Esophagus (tissue), 2 donors: ENCODE measurements around the gene TTC31. TPM values are rescaled to one million over a fixed set of nuclear protein-coding genes. Genes with fewer than 3 reads are reported as not detected.
A peak's percentile ranks its signal among the peaks of the same experiment; 100 is the strongest.

Experiments
- H3K27ac ChIP-seq, 2 donors: one replicate each; pipeline ENCODE4 v1.5.1; 2013; ENCODE audit warnings: low read depth in 2 of 2, mild to moderate bottlenecking in 2 of 2, inconsistent platforms in 1 of 2, low read length in 1 of 2, moderate library complexity in 1 of 2
- H3K27me3 ChIP-seq, 2 donors: one replicate each; pipeline ENCODE4 v1.6.1; 2013; ENCODE audit warnings: low read length in 2 of 2, control low read depth in 1 of 2, mild to moderate bottlenecking in 1 of 2; ENCODE audit not compliant: insufficient read depth in 2 of 2, control insufficient read depth in 1 of 2
- H3K36me3 ChIP-seq, 2 donors: one replicate each; pipeline ENCODE4 v1.6.1; 2013; ENCODE audit warnings: low read length in 1 of 2; ENCODE audit not compliant: control insufficient read depth in 2 of 2, insufficient read depth in 2 of 2
- H3K4me1 ChIP-seq, 2 donors: one replicate each; pipeline ENCODE4 v1.6.1; 2013; ENCODE audit warnings: low read length in 1 of 2; ENCODE audit not compliant: control insufficient read depth in 2 of 2, insufficient read depth in 2 of 2
- H3K4me3 ChIP-seq, 2 donors: one replicate each; pipeline ENCODE4 v1.5.1; 2013; ENCODE audit warnings: low read length in 2 of 2, mild to moderate bottlenecking in 2 of 2, low read depth in 1 of 2, moderate library complexity in 1 of 2
- H3K9me3 ChIP-seq, 2 donors: one replicate each; pipeline ENCODE4 v1.6.1; 2013; ENCODE audit warnings: mild to moderate bottlenecking in 2 of 2, low read depth in 1 of 2, low read length in 1 of 2, moderate library complexity in 1 of 2; ENCODE audit not compliant: control insufficient read depth in 2 of 2, insufficient read depth in 1 of 2
- WGBS, 2 donors: extraction: QIAGEN DNeasy Blood & Tissue Kit; methylation state at CpG; one replicate each; pipeline ENCODE4 v1.1.7; 2013; 5-methylcytosine and 5-hydroxymethylcytosine counted together
- polyA plus RNA-seq, 2 donors: library from polyadenylated mRNA; stranded (reverse); fragments of 200-250 nt; gene quantifications; one replicate each; pipeline ENCODE4 v1.2.3, GENCODE V29; 2013
- donor health status: healthy with polysubstance abuse.
- donor health status: Bipolar disorder and iron deficiency.

Gene TTC31
- polyA plus RNA-seq, 2 donors = 9.7 to 13.4 TPM

DNA sequence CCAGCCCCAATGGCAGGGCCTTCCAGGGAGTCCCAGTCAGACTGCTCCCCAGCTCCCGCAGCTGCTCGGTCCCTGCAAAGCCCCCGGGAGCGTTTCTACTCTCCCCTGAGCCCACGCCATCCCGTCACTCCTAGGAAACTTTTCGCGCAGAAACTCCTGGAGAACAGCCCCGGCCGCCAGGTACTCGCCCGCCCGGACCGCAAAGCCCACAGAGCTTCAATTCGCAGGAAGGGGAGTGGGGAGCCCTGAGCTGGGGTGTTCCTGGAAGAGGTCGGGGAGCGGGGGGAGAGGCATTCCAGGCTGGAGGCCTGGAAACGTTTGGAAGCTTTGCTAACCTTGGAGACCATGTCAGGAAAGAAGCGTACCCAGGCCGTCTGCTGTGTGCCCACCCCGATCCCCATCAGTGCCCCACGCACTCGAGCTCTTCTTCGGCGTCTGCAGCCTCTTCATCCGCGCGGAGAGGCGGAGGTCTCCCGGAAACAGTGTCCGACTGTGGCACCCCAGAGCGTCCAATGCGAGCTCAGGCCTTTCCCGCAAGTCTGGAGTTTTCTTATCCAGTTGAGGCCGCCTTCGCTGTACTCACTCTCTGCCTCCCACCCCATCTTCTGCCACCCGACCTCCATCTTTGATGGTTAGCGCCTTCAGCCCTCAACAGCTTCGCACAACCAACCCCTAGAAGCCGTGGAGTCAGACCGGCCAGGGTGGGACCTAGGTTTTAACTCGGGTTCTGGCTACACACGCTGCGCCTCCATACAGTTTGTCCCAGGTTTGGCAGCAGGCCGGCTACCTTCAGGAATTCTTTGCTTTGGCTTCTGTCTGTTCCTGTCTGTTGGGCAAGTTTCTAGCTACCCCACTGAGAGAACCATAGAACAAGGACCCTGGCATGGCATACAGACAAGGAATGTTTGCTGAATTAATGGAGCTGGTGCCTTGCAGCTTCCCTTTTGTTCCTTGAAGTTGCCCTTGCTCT, 20.9 kb downstream of the TTC31 start:
- peaks cover 0 to 8% of the 10 kb centered on the region in 2 donors for H3K36me3 ChIP-seq
- WGBS, 2 donors = 57 to 63% methylated on average over 45 of the region's 45 CpGs
- peak overlapping the region; percentile 46 to 56 for H3K4me3 ChIP-seq
- no peaks in the 10 kb centered on the region for H3K9me3 ChIP-seq
- peak overlapping the region; percentile 16 to 37 for H3K27ac ChIP-seq
- H3K27me3 ChIP-seq = peaks cover 0 to 13% of the 10 kb centered on the region in 2 donors
- H3K4me1 ChIP-seq = peaks cover 10 to 18% of the 10 kb centered on the region in 2 donors

DNA sequence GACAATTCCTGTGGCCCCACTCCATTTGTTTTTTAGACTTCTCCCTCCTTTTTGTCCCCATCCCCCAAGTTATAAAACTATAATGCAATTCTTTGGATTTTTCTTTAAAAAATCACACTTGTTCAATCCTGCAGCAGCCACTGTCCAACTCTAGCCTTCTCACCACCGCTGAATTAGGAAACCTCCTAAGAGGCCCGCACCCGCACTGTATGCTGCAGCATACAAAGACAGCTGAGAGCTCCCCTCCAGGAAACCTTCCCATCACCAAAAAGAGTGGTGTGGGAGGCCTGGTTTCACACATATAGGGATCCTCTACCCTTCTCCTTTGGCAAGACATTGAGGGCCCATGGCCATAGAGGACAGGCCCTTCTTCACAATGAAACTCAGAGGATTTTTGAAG, 21.7 kb downstream of the TTC31 start:
- H3K4me1 ChIP-seq = peaks cover 3 to 11% of the 10 kb centered on the region in 2 donors
- H3K27me3 ChIP-seq = peaks cover 0 to 9% of the 10 kb centered on the region in 2 donors
- 91 to 94% methylated on average over 3 of the region's 3 CpGs for WGBS, 2 donors
- no peak overlapping the region for H3K27ac ChIP-seq
- H3K4me3 ChIP-seq = no peak overlapping the region
- peaks cover 0 to 8% of the 10 kb centered on the region in 2 donors for H3K36me3 ChIP-seq
- H3K9me3 ChIP-seq = no peaks in the 10 kb centered on the region

GRCh38 chr2:74505448-74506246, 22.8 kb downstream of the TTC31 start:
- Histone ChIP-seq H3K36me3 (peaks cover 0 to 8% of the 10 kb centered on the region in 2 donors), H3K4me1 (peaks cover 3 to 11% of the 10 kb centered on the region in 2 donors), H3K4me3 (no peak overlapping the region), H3K27me3 (no peaks in the 10 kb centered on the region), H3K9me3 (no peaks in the 10 kb centered on the region), H3K27ac (no peak overlapping the region)
- 94 to 95% methylated on average over 14 of the region's 14 CpGs for WGBS, 2 donors

DNA sequence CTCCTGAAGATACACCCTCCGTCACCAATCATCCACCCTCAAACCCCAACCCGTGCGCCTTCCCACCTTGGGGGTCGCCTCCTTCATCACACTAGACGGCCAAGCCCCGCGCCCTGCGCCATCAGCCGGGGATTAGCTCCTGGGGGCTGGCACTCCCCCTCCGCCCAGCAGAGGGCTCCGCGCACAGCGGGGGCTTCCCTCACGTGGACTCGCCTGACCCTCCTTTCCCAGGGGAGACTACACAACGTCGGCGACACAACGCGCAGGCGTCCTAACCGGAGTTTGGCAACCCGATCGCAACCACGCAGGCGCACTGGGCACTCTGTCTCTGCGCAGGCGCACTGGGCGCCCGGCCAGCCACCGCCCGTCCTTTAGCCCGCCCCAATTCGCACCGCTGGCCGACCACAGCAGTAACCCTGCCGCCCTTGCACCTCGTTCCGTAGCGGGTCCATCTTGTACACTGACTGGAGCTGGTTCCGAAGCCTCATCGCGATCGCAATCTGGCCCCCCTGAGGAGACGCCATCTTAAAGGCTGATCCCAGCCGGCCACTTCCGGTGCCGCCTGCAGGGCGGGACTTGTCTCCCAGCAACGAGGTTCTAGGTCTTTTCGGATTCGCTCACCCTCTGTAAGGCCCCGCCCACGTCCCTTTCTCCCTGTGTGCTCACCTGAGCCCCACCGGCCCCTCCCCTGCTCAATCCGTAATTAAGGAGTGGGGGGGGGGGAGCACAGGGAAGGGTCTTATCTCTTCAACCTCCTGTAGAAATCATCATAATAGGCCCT, 24.5 kb downstream of the TTC31 start, which contains the start of gene PCGF1:
Gene PCGF1 (minus strand): TSS at position 551 of the 781 bp plus-strand sequence. CDS start 27 bp downstream, at position 524.
- Histone ChIP-seq H3K9me3 (no peaks in the 10 kb centered on the region), H3K36me3 (peaks cover 0 to 8% of the 10 kb centered on the region in 2 donors), H3K4me3 (peak within 1 kb of the TSS; percentile 92 to 94), H3K4me1 (peaks cover 0 to 11% of the 10 kb centered on the region in 2 donors), H3K27me3 (no peaks in the 10 kb centered on the region), H3K27ac (peak within 1 kb of the TSS; percentile 99 to 100)
- WGBS, 2 donors = 0 to 1% methylated on average over 53 to 56 of the region's 56 CpGs

DNA sequence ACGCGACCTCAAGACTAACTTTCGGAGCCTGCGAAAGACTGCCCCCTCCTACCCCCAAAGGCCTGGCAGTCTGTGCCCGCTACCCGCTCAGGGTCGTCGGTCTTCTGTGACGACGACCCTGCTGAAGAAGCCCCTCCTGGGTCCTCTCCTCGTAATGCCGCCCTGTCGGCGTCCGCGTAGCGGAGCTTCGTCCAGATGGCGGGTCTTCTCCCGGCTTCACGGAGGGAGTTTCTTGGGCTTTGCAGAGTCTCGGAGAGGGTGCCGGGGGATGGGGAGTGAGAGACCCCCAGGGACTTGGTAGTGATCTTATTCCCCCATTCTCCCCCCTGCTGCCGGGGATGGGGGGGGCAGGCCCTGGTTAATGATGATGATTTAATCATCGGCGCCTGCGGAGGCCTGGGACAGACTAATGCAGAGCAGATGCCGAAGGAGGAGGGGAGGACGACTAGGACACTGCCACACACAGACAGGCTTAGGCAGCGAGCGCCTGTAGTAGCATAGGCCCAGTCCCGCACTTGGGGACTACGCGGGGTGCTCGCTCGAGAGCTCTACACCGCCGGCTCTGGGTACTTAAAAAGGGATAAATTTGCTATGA, 25.1 kb downstream of the TTC31 start:
- H3K4me1 ChIP-seq = peaks cover 0 to 11% of the 10 kb centered on the region in 2 donors
- WGBS, 2 donors = 10 to 12% methylated on average over 38 of the region's 38 CpGs
- peak overlapping the region; percentile 99 to 100 for H3K27ac ChIP-seq
- H3K36me3 ChIP-seq = peaks cover 0 to 8% of the 10 kb centered on the region in 2 donors
- H3K4me3 ChIP-seq = peak overlapping the region; percentile 92 to 94
- peaks cover 1 to 4% of the 10 kb centered on the region in 2 donors for H3K27me3 ChIP-seq
- H3K9me3 ChIP-seq = peaks cover 0 to 3% of the 10 kb centered on the region in 2 donors

DNA sequence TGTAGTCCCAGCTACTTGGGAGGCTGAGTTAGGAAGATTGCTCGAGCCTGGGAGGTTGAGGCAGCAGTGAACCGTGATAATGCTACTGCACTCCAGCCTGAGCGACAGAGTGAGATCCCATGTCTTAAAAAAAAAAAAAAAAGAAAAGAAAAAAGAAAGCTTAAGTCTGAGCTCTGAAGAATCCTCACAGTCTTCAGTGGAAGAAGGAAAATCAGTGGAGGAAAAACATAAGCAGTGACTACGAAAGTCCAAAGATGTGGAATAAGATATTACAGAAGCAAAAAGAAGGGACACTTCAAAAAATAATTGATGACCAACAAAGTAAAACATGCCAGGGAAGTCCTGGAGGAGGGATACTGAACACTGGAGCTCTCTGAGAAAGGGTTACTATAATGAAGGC, 27.4 kb downstream of the TTC31 start:
- Histone ChIP-seq H3K4me3 (no peak overlapping the region), H3K36me3 (peaks cover 0 to 5% of the 10 kb centered on the region in 2 donors), H3K9me3 (peaks cover 0 to 6% of the 10 kb centered on the region in 2 donors), H3K4me1 (peaks cover 8 to 17% of the 10 kb centered on the region in 2 donors), H3K27me3 (peaks cover 4 to 20% of the 10 kb centered on the region in 2 donors), H3K27ac (no peak overlapping the region)
- 84 to 92% methylated on average over 4 of the region's 4 CpGs for WGBS, 2 donors

DNA sequence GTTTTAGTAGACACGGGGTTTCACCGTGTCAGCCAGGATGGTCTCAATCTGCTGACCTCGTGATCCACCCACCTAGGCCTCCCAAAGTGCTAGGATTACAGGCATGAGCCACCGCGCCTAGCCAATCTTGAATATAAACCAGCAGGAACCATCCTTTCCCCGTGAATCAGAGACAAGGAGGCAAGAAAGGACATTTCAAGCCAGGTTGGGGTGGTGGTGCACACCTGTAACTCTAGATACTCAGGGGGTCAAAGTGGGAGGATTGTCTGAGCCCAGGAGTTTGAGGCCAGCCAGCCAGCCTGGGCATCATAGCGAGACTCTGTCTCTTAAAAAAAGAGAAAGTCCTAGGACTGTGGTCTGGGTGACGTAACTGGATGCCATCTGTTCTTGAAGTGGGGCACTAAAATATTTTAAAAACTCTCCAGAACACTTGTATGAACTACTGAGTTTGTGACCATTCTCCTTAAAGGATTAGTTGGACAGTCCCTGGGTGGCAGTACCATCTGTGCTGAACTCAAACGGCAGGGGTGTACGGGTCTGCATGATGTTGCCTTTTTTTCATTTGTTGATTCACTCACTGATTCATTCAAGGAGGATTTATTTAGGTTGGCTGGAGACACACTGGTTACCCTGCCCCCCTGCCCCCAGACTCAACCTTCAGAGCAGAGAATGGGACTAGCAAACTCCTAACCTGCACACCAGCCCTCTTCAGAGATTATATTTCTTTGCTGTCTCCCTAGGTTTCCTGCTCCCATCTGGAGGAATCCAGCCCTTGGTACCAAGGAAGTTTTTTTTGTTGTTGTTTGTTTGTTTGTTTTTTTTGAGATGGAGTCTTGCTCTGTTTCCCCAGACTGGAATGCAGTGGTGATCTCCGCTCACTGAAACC, 28.5 kb downstream of the TTC31 start:
- H3K36me3 ChIP-seq = no peaks in the 10 kb centered on the region
- WGBS, 2 donors = 40 to 44% methylated on average over 11 of the region's 11 CpGs
- peaks cover 0 to 8% of the 10 kb centered on the region in 2 donors for H3K9me3 ChIP-seq
- no peak overlapping the region for H3K4me3 ChIP-seq
- H3K4me1 ChIP-seq = peaks cover 18 to 22% of the 10 kb centered on the region in 2 donors
- peaks cover 4 to 30% of the 10 kb centered on the region in 2 donors for H3K27me3 ChIP-seq
- H3K27ac ChIP-seq = no peak overlapping the region
